NCI-H526 (cell line): Measurements from ENCODE around the gene NRDC.
"Not testable (repeated sequence)": the region's sequence is repeated elsewhere in the genome, so short reads cannot be mapped to it uniquely, and the experiment has no call there.

Source experiments
- DNase-seq, 2 experiments: peaks; one replicate each; lab custom pipeline; 2025; lab: John Stamatoyannopoulos, UW

Gene NRDC

GRCh38 chr1:51878616-51879336 is at the start of gene NRDC:
Gene NRDC, minus strand, starts transcription at chr1:51878727. Its CDS starts 112 bp downstream, at chr1:51878615.
- DNase-seq: peak; percentile 99 to 100

DNA sequence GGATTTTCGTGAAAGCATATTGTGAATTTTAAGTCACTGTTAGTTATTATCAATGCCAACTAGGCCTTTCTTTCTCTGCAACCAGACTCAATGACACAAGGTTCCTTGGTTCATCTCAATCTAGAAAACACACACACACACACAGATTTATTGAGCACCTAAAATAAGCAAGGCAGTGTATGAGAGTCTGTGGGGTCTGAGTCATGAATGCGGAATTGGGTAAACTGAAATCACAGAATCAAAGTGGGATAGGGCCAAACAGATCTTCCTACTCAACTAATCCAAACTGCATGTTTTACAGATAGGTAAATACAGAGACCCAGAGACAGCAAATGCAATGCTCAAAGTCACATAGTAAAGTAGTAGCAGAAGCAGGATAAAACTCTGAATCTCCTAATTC is 48.5 kb upstream of the NRDC start:
- no peak for DNase-seq

- DNase-seq: peak in 1 of 2 experiments; percentile 22
Measured at GRCh38 chr1:51926171-51926812, 47.8 kb upstream of the NRDC start.

- no peak for DNase-seq
Measured at GRCh38 chr1:51924455-51924854, 45.9 kb upstream of the NRDC start.

- no peak for DNase-seq
Measured at GRCh38 chr1:51922040-51922439, 43.5 kb upstream of the NRDC start.

- no peak for DNase-seq
Measured at GRCh38 chr1:51920130-51920529, 41.6 kb upstream of the NRDC start.

GRCh38 chr1:51919684-51920083 is 41.2 kb upstream of the NRDC start:
- no peak for DNase-seq

DNA sequence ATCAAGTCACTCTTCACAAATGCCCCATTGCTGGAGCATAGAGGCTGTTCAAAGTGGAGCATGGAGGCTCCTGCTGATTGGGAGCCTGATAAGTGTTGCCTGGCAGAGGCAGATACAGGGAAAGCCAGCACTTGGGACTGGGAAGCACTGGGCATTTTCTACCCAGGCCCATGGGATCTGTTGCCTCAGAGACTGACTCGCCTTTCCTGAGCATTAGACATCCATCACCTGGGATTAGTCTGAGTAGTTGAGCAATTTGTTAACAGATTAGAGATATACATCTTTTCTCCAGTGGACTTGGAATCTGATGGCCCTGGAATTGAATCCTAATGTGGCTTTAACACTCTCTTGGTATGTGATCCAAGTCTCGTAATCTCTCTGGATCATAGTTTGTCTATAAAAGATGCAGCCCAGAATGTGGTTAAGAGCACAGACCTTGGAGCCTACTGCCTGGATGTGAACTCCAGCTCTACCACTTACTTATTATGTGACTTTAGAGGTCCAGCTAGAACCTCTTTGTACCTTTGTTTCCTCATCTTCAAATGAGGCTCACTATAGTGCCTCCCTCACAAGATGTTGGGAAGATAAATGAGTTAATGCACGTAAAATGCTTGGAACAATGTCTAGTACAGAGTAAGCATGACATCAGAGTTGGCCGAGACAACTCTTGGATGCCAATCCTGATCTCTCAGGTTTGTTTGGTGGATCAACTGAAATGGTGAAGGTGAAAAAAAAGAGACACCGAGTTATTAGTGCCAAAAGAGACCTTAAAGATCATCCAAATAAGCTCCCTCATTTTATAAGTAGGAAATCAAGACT is 38.3 kb upstream of the NRDC start:
- DNase-seq: no peak

DNA sequence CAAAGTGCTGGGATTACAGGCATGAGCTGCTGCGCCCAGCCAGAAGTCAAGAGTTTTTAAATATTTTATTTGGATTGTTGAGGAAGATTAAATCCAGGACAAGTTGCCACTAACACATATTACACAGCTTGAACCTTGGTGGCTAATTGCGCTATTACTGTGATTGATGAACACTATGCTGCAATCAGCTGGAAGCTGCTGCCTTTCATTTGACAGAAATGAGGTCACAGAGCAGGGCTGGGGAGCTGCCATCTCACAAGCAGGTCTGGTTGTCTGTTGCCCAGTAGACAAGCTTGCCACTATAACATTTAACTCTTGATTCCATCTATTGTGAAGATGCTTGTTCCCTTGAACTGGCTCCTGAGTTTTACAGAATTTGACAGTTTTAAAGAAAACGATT is 37.4 kb upstream of the NRDC start:
- no peak for DNase-seq

DNA sequence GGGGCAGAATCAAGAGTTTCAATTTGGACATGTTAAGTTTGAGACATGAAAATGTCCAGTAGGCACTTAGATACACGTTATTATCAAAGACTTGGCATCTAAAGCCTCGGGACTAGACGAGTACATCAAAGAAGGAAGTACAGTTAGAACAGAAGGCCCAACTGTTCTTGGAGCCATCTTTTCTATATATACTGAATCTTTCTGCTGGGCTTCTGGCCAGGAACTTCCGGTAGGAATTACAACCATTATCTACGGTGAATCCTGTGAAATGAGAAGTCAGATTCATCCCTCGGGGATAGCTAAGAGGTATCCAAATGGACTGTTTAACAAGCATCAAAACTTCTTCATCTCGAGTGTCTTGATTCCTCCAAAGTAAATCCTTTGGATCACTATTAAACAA is 34.4 kb upstream of the NRDC start:
- DNase-seq: no peak

DNA sequence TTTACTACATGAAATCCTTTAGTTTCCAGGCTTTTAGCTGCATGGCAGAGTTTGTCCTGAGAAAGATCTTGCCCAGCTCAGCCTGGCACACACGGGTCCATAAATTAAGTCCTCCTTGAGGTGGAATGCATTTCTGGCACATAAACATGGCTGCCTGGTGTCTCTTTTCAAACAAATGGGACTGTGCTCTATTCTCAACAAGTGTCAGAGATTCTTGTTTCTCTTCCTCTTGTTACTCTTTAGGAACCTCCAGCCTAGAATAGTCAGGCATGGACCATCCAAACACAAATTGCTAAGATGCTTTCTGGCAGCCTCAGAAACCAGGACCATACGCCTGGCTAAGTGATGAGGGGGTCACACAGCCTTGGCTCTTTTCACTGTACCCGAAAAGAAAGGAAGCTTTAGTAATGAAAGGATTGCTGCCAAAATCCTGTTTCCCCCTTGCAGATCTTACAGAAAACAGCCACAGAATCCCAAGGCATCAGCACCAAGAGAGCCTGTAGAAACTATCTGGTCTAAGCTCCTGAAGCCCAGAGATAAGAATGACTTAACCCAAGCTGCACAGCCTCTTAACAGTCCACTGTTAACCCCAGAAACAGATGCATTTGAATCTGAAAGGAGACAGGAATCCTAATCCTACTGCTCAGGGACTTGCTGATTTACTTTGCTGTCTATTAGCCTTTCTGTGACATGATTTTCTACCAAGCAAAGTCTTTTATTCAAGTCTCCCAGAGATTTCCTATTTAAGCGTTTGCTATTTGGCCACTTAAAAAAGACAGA is 31.9 kb upstream of the NRDC start:
- DNase-seq: no peak

DNA sequence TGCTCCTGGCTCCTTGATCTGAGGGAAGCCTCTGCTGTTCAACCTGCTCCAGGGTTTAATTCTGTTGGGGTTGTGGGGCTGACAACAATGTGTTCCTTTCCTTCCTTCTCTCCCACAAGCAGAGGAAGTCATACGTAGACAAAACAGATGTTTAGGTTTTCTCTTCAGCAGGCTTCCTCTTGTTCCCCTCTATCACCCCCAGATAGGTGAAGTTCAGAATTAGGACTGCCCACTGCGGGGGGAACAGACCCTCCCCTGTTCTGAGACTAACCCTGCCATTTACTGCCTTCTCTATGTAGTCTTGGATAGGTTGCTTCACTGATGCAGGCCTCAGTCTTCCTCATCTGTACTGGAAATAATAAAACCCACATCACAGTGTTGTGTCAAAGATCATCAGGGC is 30.0 kb upstream of the NRDC start:
- no peak for DNase-seq

DNA sequence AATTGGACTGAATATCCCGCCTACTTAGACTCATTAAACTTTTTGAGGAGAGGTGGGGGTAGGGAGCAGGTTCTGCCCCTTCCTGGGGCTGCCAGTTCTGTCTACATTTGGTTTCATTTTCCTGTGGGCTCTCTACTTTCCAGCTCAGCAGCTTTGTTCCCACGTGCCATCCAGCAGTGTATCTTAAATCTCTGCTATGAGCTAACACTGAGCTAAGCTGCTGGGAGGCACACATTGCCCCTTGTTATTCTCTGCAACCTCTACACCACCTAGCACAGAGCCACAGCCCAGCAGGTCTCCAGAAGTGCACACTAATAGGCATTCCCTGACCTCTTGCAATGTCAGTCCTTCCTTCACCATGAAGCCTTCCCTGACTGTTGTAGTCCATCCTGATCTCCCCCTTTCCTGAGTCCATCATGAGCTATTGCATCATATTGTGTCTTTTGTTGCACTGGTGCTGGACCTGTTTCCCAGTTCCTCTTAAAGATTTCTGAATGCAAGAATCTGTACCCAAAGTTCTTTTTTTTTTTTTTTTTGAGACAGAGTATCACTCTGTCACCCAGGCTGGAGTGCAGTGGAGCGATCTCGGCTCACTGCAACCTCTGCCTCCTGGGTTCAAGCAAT is 28.7 kb upstream of the NRDC start:
- no peak for DNase-seq

DNA sequence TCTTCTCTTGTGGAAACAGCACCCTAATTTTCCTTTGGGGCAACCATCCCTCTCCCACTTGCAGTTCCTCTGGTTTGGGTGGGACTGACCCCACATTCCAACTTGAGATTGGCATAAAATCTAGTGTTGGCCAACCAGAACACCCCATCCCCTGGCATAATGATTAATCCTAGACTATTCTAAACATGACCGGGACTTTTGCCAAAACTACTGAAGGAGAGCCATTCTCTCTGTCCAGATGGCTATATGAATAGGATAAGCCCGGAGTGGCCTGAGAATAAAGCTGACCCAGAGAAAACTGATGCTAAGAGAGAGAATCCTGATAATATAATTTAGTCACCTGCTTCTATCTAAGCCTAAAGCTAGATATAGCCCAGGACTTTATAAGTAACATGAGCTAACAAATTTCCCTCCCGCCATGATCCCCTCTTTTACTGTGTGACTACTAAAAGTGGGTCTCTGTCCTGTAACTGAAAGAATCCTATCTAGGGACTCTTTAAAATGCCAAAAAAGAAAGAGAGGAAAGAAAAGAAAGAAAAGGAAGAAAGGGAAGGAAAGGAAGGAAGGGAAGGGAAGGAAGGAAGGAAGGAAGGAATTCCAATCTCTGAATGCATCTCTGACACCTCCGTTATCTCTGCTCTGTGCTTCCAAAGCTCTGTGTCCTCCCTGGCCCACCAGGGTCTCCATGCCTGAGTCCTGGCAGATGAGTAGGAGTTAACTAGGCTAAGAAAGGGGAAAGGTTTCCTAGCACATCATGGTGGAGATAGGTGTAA is 28.0 kb upstream of the NRDC start:
- no peak for DNase-seq

- DNase-seq: no peak
Measured at GRCh38 chr1:51902456-51902855, 23.9 kb upstream of the NRDC start.

GRCh38 chr1:51901151-51901550 is 22.6 kb upstream of the NRDC start:
- DNase-seq: no peak

DNA sequence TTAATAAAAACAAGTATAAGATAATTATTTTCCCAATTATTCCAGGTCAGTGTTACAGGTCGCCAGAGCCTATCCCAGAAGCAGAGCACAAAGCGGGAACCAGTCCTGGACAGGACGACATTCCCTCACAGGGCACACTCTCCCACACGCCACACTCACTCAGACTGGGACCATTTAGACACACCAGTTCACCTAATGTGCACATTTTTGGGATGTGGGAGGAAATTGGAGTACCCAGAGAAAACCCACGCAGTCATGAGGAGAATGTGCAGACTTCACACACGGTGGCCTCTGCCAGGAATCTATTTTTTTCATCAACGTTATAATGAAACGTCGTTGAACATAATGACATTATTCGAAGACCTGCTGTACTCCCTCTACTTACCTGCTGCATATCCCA is 20.5 kb upstream of the NRDC start:
- no peak for DNase-seq

DNA sequence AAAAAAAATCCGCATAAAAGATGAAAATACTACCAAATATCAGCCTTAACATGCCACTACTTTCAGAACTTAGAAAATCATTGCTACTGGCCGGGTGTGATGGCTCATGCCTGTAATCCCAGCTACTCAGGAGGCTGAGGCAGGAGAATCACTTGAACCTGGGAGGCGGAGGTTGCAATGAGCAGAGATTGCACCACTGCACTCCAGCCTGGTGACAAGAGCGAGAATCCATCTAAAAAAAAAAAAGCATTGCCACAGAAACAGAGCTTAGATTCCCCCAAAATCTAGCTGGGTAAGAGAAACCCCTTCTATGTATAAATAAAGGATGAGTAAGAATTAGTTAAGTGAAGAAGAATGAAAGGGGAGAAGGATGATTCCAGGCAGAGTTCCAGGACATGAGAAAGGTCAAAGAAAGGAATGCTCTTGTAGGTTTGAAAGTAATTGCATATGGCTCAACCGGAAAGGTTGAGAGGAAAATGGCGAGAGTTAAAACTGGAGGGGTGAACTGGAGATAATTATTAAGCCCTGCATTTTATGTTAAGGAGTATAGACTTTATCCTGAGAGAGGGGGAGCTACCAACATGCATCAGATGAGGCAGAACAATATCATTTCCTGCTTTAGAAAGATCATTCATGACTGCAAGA is 19.7 kb upstream of the NRDC start:
- no peak for DNase-seq

DNA sequence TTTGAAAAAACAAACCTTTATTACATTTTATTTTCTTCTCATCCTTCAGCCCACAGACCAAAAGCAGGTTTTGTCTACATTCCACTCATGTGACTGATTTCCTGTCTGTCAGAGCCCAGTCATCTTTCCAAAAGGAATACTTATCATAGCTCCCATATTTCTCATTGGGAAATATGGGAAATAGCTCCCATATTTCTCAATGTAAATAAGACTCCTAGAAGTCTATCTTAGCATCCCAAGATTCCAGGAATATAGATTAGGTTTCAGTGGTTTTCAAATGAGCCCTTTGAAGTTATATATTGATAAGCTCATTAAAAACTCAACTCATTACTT is 19.1 kb upstream of the NRDC start:
- DNase-seq: no peak

DNA sequence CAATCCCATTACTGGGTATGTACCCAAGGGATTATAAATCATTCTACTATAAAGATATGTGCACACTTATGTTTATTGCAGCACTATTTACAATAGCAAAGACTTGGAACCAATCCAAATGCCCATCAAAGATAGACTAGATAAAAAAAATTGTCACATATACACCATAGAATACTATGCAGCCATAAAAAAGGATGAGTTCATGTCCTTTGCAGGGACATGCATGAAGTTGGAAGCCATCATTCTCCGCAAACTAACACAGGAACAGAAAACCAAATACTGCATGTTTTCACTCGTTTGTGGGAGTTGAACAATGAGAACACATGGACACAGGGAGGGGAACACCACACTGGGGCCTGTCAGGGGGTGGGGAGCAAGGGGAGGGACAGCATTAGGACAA is 16.2 kb upstream of the NRDC start:
- DNase-seq: not testable (repeated sequence)

DNA sequence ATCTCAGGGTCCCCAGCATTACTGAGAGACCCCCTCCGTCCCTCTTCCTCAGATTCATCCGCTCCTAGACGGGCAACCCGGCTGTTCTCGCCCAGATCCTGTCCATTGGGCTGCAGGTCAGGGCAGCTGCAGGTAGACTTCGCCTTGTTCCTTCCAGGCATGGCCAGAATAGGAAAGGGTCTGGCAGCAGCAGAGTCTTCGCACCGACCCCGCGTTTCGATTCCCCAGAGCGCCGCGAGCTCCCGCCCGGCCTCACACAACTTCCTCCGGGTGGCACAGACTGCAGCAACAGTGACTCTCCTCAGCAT is 265 bp downstream of the NRDC start:
- peak in 1 of 2 experiments; percentile 76 for DNase-seq
